Stimulated activated CD8-positive, alpha-beta memory T cell treated with anti-CD3 and anti-CD28 coated beads, Interleukin-2, amount 100 ng/mL, for 48 hours (primary cell): ENCODE results near the gene SHISAL2A.

ENCODE experiments used
- DNase-seq, 2 donors: peaks; one replicate each; pipeline ENCODE4 v3.0.0-alpha.2; 2020; ENCODE audit warnings: low read depth in 2 of 2

The SHISAL2A gene

GRCh38 chr1:52632732-52633290 is at the start of gene SHISAL2A:
SHISAL2A (plus strand) TSS chr1:52633168; CDS start chr1:52633494, 326 bp downstream.
- DNase-seq: peak; percentile 34 to 37

DNA sequence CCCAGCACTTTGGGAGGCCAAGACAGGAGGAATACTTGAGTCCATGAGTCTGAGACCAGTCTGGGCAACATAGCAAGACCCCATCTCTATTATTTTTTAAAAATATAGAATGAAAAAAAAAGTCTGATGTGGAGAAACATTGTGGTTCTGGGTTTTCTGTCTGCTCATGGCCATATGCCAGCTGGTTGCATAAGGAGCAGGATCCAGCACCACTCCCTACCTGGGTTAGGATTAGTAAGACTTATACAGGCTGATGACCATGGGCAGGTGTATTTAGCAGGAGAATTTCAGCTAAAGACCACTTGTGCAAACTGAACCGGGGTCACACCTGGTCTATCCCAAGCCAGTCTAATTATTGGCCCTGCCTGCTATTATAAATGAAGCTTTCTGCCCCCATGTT is 47.5 kb upstream of the SHISAL2A start:
- no peak for DNase-seq

DNA sequence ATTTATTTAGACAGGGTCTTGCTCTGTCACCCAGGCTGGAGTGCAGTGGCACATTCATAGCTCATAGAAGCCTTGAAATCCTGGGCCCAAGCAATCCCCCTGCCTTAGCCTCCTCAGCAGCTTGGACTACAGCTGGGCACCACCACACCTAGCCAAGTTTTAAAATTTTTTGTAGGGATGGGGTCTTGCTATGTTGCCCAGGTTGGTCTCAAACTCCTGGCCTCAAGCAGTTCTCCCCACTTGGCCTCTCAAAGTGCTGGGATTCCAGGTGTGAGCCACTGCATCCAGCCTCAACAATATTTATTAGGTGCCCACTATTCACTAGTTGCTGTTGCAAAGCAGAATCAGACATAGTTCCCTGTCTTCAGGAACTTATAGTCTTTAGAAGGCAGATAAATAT is 44.9 kb upstream of the SHISAL2A start:
- DNase-seq: no peak

DNA sequence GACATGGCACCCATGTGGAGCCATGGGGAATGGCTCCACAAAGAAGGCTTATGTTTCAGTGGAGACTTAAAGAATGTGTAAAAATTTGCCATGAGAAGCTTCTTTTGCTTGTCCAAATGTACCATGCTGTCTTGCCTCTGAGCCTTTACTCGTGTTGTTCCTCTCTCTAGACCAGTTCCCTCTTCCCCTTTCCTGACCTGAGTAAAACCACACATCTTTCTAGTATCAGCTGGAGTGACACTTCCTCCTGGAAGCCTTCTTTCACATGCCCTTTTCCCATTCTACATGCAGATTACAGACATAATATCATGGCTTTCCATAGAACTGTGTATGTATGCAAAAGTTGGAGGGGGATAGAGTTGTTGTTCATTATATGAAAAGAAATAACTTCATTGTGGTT is 44.4 kb upstream of the SHISAL2A start:
- no peak for DNase-seq

- no peak for DNase-seq
Observed at GRCh38 chr1:52590266-52590665, 42.7 kb upstream of the SHISAL2A start.

DNA sequence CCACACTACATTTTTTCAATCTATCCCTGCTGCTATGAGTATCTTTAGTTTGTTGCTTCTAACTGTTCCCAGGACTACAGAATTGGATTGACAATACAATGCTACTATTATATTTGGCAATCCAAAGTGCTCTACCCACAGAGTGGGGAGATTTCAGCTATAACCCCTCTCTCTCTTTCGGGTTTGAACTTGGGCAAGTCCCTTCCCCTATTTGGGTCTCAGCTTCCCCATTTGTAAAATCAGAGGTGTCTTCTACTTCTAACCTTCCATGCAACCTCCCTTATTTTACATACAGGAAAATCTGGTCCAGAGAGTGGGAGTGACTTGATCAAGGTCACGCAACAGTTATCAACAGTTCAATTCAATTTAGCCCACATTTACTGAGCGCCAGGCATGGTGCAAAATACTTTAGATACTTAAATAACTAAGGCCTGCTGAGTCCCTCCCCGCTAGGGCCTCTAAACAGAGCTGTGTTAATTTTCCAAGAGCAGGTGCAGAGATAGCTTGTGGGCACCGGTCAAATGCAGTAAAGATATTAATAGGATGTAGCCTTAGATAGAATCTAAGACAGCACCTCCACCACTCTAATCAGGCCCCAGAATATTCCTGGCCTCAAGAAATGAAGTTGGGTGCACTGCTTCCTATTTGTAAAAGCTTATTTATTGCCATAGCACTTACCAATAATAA is 40.2 kb upstream of the SHISAL2A start:
- no peak for DNase-seq

GRCh38 chr1:52593495-52593894 is 39.5 kb upstream of the SHISAL2A start:
- DNase-seq: no peak

DNA sequence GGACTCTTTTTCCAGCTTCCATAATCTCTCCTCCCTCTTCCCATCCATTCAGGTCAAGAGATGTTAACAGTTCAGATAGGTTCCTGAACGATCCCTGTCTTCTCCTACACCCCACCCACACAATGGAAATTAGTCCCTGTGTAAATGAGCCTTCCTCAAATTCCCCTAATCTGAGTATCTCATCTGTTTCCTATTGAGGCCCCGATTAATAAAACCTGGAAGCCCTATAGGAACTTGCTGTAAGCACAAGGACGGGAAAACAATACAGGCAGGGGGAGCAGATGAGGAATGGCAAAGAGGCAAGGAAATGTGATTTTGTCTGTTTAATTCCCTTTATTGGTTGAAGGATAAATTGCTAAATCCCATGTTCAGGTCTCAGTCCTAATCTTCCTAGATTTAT is 37.9 kb upstream of the SHISAL2A start:
- DNase-seq: no peak

- no peak for DNase-seq
Observed at GRCh38 chr1:52597912-52598311, 35.1 kb upstream of the SHISAL2A start.

GRCh38 chr1:52598729-52599128 is 34.2 kb upstream of the SHISAL2A start:
- no peak for DNase-seq

GRCh38 chr1:52599236-52599635 is 33.7 kb upstream of the SHISAL2A start:
- DNase-seq: no peak

DNA sequence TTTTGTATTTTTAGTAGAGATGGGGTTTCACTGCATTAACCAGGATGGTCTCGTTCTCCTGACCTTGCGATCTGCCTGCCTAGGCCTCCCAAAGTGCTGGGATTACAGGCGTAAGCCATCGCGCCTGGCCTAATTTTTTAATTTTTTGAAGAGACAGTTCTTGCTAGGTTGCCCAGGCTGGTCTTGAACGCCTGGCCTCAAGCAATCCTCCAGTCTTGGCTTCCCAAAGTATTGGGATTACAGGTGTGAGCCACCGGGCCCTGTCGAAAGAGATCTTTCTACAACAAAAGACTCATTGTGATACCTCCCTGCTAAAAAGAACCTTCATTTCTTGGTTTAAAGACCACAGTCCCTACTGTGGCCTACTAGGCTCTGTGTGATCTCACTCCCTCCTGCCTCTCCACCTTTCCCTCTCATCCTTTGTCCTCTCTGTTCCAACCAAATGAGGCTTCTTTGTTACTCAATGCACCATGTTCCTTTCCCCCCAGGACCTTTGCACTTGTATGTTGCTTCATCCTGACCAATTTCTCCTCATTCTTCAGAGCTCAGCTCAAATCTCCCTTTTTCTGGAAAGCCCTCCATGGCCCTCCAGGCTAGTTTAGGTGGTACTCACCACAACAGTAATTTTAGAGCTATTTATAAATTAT is 32.3 kb upstream of the SHISAL2A start:
- no peak for DNase-seq

DNA sequence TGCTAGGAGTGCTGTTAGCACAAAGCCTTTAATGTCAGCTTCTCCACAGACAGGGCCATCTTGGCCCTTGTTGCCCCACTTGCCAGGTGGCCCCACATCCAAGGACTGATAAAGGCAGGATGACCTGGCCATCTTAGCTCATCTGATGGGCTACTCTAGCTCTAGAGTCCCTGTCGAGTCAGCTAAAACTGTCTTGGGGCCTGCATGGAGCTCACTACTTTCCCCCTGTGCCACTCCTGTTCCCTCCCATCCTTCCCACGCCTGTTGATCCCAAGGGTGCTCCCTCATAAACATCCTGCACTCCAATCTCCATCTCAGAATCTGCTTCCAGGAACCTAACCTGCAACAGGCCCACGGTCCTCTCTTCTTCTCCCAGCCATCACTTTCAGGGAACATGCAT is 31.4 kb upstream of the SHISAL2A start:
- DNase-seq: no peak

DNA sequence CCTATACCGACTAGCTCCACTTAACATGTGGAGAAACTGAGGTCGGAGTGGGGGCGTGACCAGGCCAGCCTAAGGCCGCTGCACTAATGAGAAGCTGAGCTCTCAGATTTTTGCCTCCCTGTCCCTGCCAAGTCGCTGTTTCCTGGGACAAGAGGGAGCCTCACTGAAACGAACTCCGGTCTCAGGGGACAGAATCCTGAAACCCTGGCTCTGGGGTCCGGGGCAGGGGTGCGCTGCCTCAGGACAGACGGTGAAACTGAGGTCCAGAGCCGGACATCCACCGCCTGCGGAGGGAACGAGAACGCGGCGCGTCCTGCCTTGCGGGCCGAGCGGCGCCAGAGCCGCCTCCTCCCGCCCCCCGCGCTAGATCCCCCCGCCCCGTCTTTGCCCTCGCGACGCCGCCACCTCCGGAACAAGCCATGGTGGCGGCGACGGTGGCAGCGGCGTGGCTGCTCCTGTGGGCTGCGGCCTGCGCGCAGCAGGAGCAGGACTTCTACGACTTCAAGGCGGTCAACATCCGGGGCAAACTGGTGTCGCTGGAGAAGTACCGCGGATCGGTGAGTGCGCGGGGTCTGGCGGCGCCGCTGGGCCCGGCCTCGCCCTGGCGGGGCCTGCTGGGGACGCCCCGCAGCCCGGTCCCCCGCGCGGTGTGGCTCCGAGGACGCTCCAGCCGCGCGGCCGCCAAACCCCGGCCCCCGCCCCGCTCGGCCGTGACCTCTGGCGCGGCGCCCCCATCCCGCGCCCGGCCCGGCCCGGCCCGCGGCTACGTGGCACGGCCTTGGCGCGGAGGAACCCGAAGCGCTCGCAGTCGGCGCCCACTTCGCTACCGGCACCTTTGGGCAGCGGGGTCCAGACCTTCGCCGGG is 30.7 kb upstream of the SHISAL2A start, which contains the start of gene GPX7:
Gene GPX7 (plus strand): TSS at position 381 of the 865 bp plus-strand sequence. CDS start 39 bp downstream, at position 420.
- peak; percentile 28 to 36 for DNase-seq

DNA sequence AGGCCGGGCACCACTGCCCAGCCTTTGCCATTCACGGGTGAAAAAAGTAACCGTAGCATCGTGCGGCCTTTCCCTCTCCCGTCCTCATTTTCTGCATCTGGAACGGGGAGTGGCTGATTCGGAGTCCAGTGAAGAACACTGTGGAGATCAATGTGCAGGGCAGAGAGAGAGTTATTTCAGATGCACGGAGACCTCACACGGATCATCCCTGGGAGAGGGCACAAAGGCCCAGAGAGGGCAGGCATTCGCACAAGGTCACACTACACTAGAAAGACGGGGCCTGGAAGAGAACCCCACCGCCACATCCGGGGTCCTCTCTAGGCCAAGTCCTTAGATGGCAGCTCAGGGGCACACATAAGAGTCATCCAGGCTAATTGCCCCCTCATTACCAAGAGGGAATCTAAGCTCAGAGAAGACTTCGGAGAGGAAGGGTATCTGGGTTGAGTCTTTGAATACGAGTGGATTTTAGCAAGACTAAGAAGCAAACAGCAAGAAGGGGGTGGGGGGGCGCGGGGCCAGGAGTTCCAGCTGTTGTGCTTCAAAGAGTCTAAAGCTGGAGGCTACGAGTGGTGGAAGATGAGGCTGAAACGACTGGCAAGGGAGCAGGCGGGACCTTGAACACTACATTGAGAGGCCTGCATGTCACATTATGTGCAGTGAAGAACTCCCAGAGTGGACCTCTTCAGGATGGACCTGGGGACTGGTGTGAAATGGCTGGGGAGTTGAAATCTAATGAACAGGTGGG is 29.9 kb upstream of the SHISAL2A start:
- peak; percentile 1 to 5 for DNase-seq

- no peak for DNase-seq
Observed at GRCh38 chr1:52603630-52604029, 29.3 kb upstream of the SHISAL2A start.

DNA sequence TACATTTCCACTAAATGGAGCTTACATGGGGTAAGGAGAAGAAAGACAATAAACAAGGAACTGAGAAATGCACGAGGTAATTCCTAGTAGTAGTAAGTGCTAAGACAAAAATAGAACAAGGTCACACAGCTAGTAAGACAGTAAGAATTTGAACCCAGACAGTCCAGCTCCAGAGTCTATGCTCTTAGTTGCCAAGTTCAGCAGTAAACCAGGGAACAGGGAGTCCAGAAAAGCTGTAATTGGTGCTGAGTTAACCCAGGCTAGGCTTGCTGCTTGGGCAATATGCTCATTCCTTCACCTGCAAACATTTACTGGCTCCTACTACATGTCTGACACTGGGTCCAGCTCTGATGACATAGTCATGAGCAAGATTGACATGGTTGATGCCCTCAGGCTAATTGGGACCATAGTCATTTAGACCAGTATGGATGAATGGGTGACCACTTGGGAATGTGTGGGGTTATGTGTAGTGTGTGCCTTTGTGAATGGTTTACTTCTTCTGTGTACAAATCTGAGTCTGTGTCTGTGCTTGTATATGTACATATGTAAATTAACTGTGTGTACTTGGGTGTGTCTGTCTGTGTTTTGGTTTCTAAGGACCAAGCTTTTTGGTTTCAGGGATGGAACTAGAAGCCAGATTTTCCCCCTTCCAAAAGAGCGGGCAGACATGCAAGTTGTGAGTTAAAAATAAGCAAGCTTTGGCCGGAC is 28.8 kb upstream of the SHISAL2A start:
- DNase-seq: no peak

GRCh38 chr1:52613636-52614373 is 19.2 kb upstream of the SHISAL2A start:
- no peak for DNase-seq

GRCh38 chr1:52614671-52615070 is 18.3 kb upstream of the SHISAL2A start:
- no peak for DNase-seq

DNA sequence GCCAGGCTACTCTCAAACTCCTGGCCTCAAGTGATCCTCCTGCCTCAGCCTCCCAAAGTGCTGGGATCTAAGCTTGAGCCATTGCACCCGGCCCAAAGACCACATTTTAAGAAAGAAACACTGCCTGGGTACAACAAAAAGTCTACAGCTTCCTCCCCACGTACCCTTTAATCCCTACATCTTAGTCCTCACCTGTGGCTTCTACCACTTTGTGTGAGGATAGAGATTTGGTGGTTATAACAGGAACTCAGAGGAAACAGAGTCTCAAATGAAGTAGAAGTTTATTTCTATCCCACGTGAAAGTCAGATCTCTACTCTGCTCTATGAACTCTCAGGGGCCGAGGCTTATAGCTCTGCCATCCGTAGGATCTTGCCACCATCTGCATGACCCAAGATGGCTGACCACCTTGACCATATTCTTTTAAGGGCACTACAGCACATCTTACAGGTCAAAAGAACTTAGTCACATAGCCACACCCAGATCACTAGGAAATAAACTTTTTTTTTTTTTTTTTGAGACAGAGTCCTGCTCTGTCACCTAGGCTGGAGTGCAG is 17.4 kb upstream of the SHISAL2A start:
- no peak for DNase-seq
